ENCODE results near the gene VARS2. TPM values are rescaled to one million over a fixed set of nuclear protein-coding genes. Genes with fewer than 3 reads are reported as not detected.
A peak's percentile ranks its signal among the peaks of the same experiment; 100 is the strongest.

The VARS2 gene
- total and polyA plus RNA-seq, 2 donors (not counting 1 experiment from before 2014, with no cell fraction given), result 27.1 to 41.6 TPM

- 41% methylated on average over 7 of the region's 7 CpGs for WGBS (ENCODE audit: insufficient coverage)
- peak overlapping the region; percentile 61 for H3K9ac ChIP-seq (ENCODE audit: low read length)
- intact Hi-C loops (cut with micrococcal nuclease), result loop anchor here (2.0 kb wide), 1 partner anchor 27 kb away; no protein-coding TSS in a partner anchor
- no peaks in the 10 kb centered on the region for H3K9me3 ChIP-seq (ENCODE audit: control extremely low read depth in 1 of 3, control insufficient read depth in 2 of 3, insufficient read depth in 1 of 3, low read length in 2 of 3)
- peak overlapping the region; percentile 77 for H3K4me2 ChIP-seq (replicated peaks; ENCODE audit: low read depth, low read length, poor library complexity, severe bottlenecking)
- peak overlapping the region in 4 of 5 experiments; percentile 37 to 65 (median 60) for H3K4me3 ChIP-seq (ENCODE audit: control extremely low read depth in 1 of 5, extremely low read depth in 1 of 5, insufficient read depth in 1 of 5, low read depth in 2 of 5, low read length in 4 of 5)
- peaks cover 37% of the 10 kb centered on the region for H4K20me1 ChIP-seq (ENCODE audit: control insufficient read depth, insufficient read depth, low read length, poor library complexity, severe bottlenecking)
- Mint-ChIP-seq H3K27ac (peak overlapping the region; percentile 86), H3K9me3 (ENCODE audit: insufficient read depth) (no peaks in the 10 kb centered on the region), H3K4me3 (peak overlapping the region; percentile 83), H3K27me3 (no peaks in the 10 kb centered on the region), H3K4me1 (peaks cover 57% of the 10 kb centered on the region)
- TF ChIP-seq EZH2 (IDR thresholded peaks at IDR 0.05; ENCODE audit: borderline replicate concordance, insufficient read depth, low read depth, low read length, poor library complexity, severe bottlenecking) (no peak), CTCF (IDR thresholded peaks at IDR 0.05) (no peak)
- H3K79me2 ChIP-seq (ENCODE audit: control insufficient read depth, insufficient read depth, low read length), result peaks cover 56% of the 10 kb centered on the region
- DNase-seq, result peak; percentile 38
- peak overlapping the region; percentile 78 for H2AFZ ChIP-seq (ENCODE audit: insufficient read depth, low read depth, low read length, poor library complexity, severe bottlenecking)
- peaks cover 45 to 46% of the 10 kb centered on the region in 2 donors for H3K4me1 ChIP-seq (ENCODE audit: control insufficient read depth in 2 of 2, insufficient read depth in 2 of 2, low read length in 2 of 2)
- peak overlapping the region in 1 of 2 donors; percentile 81 for H3K27ac ChIP-seq (ENCODE audit: low read length in 2 of 2)
- H3K36me3 ChIP-seq (replicated peaks in 1 of 2; ENCODE audit: control extremely low read depth in 1 of 2, control insufficient read depth in 1 of 2, extremely low read depth in 1 of 2, insufficient read depth in 2 of 2, low read length in 1 of 2), result peaks cover 0 to 17% of the 10 kb centered on the region in 2 experiments
- no peaks in the 10 kb centered on the region for H3K27me3 ChIP-seq (replicated peaks in 1 of 4; ENCODE audit: control extremely low read depth in 1 of 4, control insufficient read depth in 3 of 4, insufficient read depth in 4 of 4, low read length in 3 of 4)
- POLR2A ChIA-PET, result interaction anchor here (3.3 kb wide), 1 partner anchor 29 kb away, joined by 18 read pairs; the partner anchor contains the start of gene VARS2
- CTCF ChIA-PET, result interaction anchor here (2.2 to 5.1 kb wide), 2 partner anchors 9 to 27 kb away, joined by 7 to 26 read pairs; partner anchors contain the start of gene VARS2
- ATAC-seq (ENCODE audit: low read depth), result no peak
Measured at GRCh38 chr6:30885481-30885998, 28.5 kb upstream of the VARS2 start.

Data from B cell (primary cell).